HG02973 (cell line): Measurements from ENCODE around the gene GRID1.

ENCODE experiments used
- ATAC-seq: cut with Tn5 transposase; IDR thresholded peaks from one replicate; pipeline ENCODE4 v1.9.1; 2021; ENCODE audit warnings: moderate library complexity; ENCODE audit not compliant: unreplicated experiment

GRID1 gene

DNA sequence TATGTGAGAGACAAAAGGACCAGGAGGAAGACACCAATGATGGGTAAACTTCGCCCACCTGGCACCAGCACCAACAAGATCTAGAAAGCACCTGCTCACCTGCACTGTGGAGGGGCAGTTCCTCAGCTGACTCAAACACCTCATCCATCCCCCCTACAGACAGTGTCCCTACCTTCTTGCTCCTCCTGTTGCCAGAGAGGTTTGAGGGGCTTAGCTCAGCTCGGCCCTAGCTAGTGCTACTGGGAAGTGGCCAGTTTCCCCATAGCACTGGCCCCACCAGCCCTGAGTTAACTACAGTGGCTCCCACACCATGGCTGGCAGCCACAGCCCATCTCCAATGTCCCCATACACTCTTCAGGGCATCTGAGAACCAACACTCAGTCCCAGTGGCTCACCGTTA, 70.8 kb downstream of the GRID1 start:
- ATAC-seq, result no peak

DNA sequence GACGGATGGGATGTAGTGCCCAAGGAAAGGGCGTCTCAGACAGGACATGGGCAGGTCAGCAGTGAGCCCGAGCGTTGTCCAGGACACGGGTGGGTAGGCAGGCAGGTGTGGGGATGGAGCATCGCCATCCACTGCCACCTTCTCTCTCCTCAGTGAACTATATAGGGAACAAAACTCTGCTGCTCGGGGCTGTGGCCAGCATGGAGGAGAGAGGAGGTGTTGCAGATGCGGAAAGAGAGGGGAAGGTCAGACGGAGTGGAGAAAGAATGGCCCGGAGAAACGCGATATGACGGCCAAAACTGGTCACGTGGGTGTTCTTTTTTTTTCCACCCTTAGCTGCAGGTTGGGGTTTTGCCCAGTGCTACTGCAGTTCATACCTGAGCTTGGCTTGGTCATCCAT, 71.2 kb downstream of the GRID1 start:
- ATAC-seq, result no peak

DNA sequence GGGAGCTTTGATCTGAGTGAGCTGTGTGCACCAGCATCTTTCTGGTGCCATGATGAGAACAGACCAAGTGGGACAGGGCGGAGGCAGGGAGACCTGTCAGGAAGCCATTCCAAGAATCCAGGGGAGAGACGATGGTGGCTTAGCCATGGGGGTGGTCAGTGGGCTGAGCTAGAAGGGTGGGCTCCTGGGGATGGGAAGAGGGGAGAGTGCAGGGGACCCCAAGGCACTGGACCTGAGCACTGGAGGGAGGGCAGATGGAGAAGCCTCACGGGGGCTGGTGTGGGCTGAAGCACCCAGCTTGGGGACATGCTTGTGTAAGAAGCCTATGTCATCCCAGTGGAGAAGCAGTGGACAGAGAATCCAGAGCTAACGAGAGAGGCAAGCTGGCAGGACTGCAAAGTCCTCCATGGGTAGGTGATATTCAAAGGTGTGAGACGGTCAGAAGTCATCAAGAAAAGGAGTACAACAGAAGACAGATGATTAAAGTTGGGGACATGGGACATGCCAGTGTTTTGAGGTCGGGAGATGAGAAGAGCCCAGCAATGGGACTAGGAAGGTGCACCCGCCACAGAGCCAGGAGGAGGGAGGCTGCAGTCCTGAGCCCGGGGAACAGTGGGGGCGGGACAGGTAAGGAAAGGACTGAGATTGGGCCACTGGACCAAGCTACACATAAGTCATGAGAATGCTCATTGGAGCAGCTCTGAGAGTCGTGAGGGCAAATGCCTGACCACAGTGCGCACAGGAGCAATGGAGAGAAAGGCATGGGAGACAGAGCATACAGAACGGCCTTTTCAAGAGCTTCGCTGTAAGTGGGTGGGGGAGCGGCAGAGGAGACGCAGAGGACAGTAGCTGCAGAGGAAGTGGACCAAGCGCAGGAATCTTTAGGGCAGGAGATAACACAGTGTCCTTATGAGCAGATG, 72.0 kb downstream of the GRID1 start:
- no peak for ATAC-seq

DNA sequence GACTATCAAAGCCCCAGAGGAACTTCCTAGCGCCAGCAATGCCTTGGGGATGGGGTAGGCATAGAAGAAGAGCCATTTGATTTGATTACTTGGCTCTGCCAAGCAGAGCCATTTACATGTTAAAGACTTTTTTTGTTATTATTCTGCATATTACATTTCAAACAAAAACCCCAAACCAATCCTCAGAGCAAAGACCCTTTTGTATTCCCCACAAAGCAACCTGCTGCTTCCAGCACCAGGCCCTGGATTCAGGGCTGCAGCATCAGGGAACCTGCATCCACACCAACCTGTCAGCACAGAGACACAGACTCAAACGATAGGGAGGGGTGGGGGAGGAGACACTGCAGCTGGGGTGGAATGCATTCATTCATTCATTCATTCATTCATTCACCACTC, 73.2 kb downstream of the GRID1 start:
- no peak for ATAC-seq

DNA sequence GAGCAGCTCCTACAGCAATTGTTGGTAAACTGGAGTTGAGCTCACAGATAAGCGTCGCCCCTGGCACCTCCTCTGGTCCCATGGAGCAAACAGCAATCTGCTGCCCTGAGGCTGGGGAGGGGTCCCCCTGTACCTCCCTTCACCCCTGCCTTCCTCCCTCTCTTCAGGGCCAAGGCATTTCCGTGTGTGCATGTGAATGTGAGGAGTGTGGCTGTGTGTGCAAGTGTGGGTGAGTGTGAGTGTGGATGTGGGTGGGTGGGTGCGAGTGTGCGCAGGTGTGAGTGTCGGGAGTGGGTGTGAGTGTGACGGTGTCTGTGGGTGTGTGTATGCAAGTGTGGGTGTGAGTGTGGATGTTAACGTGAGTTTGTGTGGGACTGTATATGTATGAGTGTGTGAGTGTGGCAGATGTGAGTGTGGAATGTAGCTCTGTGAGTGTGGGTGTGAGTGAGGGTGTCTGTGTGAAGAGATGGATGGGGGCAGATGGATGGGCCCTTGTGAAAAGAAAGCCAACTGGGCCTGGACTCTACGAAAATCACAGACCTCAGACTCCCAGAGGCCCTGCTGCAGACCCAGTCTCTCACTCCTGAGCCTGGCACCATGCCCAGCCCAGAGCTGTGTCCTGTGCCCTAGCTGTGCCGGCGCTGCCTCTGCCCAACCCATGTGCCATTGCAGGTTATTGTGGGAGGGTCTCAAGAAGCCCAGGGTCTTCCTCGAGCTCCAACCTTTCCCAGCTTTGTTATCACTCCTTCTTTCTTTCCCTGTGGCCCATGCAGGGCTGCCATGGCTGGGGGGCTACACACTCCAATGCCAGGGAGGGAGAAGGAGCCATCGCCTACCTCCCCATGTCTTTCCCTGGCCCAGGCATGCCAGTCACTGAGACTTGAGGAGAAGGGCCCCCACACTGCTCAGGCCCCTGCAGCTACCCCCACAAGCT, 73.9 kb downstream of the GRID1 start:
- no peak for ATAC-seq

DNA sequence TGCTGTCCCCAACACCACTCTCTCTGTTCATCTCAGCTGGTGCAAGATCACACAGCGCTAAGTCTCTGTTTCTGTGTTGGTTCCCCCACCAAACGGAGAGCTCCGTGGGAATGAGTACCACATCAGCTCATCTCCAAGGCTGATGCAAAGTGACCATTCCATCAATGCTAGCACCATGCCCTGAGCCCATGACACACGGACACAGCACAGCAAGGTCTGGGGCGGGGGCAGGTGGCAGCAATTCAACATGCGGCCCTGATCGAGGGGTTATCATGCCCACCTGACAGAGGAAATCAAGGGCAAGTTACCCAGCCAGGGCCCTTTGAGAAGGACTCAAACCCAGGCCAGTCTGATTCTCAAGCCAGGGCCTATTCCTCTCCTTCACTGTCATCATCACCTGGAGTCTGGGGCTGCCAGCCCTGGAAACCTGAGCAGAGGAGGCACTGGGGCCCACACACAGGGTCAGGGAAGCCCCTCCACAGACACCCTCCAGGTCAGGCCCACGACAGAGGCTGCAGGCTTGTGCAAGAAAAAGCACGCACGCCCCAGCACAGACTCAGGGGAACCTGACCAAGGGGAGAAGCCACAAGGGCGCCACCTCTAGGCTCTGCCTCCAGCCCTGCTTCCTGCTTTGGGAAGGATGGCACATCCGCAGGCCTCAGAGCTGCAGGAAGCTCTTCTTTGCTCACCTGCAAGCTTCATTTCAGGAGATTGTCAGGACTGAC, 74.8 kb downstream of the GRID1 start:
- ATAC-seq, result no peak

DNA sequence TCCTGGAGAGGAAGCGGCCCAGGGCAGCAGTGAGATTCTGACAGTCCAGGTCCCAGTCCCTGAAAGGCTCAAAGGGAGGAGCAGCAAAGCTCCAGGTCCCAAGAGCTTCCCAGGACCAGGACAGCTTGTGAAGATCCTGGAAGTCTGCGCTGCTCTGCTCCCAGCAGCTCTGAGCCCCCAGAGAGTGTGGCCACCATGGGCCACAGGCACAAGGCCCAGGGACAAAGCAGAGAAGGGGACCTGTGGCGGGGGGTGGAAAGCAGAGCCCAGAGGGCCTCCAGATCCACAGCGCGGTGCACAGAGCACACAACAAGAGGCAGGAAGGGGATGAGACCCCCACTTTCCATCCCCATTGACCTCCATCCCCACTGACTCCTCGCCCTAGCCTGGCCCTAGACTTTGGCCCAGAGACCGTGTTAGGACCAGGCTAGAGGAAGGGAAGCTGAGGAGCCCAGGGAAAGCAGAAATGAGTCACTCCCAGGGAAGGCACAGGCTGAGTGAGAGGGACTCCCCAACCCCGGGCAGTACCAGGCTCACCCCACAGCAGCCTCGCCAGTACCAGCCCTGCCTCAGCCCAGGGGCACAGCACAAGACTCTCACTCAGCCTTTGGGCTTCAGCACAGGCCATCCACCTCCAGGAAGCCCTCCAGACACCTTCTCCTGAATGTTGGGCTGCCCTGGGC, 75.5 kb downstream of the GRID1 start:
- no peak for ATAC-seq

DNA sequence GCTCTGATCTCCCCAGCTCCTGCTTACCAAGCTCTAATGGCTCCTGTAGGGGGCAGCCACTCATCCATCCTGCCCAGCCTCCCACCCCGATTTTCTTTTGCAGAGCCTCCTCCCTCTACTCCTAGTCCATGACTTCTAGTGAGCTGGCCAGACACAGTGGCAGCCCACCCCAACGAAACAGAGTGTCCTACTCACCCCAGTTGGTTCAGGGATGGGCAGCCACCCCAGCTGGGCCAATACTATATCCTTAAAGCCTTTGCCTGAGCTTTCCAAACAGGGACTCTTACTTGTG, 77.1 kb downstream of the GRID1 start:
- ATAC-seq, result no peak

DNA sequence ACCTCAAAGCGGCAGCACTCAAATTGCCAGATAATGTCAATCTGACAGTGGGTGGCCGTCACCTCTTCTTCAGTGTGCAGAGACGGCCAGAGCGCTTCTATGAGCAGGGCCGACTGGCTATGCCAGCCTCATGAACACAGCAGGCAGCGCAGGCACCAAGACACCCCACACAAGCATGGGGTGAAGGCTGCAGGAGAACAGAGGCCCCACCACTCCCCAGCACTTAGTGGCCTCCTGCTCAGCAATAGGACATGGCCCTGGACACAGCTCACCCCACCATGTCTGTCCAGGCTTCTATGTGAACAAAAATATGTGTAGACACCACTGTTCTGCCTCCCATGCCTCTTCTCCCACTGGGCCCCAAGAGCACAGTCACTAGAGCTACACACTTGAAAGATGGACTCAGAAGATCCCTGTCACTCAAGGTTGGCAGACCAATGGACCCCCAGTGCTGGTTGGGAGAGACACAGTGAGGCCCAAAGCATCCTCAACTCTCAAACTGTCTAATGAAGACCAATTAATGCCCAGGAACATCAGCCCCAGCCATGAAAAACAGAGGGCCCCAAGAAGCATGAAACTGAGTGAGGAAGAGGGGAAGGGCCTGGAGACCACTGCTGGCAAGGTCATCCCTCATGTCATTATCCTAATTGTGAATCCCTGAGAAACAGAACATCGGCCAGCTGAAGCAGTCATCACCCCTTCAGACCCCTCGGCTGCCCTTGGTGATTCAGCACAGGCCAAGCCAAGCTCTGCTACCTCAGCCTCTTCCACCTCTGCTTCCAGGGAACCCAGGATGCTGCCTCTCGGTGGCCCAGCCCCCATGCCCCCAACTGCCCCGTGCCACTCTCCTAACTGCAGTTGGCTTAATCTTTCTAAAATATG, 77.7 kb downstream of the GRID1 start:
- ATAC-seq, result no peak

DNA sequence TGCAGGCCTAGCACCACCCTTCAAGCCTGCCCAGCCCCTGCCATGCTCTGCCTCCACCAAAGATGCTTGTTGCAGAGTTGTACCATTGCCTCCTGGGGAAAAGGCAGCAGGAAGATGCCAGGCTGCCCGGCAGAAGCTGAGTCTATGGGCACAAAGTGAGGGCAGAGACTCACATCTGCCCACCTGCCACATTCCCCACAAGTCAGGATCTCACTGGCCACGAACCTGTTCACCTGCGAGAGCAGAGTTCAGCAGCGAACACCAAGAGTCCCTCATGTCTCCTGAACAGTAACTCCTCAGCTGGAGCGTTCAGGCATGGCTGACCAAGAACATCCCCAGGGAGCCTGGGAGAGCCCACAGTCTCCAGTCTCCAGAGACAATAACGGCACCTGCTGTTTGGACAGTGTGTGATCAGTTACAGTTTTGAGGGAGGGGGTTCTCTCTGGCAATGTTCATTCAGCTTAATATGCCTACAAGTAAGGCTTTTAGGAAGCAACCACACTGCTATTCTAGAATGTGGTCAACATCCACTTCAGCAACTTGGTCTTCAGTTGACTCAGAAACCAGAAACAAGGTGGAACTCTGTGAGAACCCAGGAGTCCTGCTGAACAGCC, 78.5 kb downstream of the GRID1 start:
- ATAC-seq, result no peak

DNA sequence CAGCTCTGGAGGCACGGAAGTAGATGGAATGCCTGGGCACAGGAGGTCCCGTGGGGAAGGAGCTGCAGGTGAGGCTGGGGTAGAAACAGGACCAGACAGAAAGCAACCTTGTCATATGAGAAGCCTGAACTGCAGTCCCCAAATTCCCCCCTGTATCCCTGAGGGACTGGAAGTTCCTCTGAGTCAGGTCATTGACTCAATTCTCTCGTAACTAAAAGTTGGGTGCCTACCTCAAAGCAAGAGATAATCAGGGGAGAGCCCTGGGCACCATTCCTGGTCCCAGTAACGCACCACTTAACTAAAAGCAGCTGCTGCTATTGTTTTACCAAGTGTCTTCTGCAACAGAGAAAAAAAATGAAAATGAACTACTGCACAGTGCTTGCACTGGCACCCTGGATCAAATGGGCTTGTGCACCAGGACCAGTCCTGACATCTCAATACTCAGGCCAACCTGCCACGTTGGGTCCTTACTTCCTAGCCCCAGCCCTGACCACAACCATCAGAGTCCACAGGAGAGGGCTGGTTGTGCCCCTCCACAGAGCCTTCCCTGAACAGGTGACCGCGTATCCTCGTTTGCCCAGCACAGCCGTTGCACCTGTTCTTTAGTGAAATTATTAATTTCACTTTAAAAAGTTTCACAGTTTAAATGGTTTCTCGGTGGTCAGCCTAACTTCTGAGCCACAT, 79.3 kb downstream of the GRID1 start:
- no peak for ATAC-seq

DNA sequence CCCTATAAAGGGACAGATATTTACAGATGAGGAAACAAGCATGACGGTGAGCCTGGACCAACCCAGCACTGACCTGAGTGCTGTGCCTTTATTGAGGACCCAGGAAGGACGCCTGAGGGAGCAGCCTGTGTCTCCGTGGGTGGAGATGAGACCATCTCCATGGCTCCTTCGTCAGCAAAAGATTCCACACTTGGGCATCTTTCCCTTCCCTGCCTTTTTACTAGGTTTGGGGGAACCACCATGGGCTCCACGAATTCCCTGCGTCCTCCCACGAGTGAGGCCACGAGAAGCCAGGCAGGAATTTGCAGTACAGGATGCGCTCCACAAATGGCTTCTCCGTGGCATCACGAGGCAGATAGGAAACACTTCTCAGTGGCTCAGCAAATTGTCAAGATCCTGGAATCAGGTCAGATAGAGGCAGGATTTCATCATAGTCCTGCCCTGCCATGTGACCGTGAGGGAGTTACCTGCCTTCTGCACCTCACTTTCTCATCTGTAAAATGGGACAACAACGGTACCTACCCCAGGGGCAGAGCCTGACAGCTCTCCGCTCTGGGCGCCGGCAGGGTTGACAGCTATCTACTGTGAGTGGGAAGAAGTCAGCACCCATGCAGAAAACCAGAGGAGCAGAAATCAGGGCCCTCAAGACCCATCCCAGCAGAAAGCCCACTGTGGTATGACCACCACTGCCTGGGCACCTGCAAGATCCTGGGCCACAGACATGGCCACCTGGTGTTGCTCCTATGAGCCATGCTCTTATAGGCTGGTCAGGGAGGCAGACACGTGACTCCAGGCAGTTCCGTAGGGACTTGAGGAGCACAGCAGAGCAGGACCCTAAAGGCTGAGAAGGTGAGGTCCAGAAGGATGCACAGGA, 80.1 kb downstream of the GRID1 start:
- no peak for ATAC-seq

DNA sequence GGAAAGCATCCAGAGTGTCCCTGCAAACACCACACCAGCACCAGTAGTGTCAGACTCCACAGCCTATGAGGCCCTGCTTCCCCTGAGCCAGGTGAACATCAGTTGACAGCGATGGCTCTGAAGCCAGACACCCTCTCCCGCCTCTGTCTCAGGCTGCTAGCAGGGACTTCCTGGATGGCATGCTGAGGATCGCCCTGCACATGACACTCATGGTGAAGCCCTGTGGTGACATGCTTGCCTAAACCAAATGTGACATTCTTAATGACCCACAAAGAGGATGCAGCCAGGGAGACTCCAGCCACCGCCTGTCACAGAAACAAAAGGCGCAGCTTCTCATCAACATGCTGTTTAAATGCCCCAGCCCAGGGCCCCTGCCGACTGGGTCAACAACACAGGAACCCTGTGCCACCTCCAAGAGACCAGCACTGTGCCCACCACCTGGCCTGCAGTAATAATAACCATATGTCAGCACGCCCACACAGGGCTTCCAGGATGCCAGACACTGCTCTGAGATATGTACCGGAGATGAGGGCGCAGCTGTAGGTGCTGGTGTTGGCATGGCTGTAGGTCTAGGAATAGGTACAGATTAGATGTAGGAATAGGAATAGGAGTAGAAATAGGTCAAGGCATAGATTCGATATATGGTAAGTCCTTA, 81.3 kb downstream of the GRID1 start:
- no peak for ATAC-seq

DNA sequence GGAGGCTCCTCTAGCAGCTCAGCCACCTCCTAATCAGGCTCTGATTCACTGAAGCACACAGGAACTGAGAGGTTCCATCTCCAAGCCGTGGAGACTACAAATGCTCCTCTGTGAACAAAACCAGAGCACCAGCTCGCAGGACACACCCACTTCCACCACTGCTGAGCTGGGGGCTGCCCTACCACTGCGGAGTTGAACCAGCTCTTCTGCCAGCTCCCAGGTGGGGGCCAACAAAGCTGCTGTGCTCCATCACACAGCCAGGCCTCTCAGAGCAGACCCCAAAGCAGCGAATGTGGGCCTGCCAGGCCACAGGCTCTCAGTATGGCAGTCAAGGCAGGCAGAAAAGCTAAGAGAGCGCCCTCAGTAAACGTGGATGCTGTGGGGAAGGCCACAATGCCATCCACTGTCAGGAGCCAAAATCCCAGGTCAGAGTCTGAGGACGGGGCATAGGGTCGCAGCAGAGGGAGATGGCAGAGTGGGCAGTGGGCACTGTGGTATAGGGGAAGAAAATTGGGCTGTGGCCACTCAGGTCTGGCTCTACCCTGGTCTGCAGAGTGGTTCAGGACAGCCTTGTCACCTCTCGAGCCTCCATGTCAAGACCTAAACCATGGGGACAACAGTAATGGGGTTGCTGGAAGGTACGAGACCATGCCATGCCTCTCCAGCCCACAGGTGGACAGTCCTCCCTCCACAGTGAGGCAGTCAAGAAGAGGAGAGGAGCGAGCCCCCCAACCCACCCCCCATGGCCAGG, 82.1 kb downstream of the GRID1 start:
- no peak for ATAC-seq

DNA sequence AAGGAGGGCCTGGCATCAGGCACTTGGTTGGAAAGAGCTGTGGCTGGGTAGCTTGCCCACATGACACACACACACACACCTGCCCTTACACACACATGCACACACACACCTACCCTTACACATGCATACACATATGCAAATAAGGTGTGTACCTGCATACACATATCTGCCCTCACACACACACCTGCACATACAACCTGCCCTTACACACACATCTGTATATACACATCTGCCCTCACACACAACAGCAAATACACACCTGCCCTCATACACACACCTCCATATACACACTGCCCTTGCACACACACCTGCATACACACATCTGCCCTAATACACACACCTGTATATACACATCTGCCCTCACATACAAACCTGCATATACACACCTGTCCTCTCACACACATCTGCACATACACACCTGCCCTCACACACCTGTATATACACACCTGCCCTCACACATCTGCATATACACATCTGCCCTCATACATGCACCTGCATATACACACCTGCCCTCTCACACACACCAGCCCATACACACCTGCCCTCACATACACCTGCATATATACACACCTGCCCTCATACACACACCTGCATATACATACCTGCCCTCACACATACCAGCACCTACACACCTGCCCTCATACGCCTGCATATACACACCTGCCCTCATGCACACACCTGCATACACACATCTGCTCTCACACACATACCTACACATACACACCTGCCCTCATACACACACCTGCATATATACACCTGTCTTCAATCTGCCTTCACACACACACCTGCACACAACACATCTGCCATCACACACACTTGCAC, 82.9 kb downstream of the GRID1 start:
- no peak for ATAC-seq
